ENCODE data around the gene ACSM2B.
"Not testable (repeated sequence)": the region's sequence is repeated elsewhere in the genome, so short reads cannot be mapped to it uniquely, and the experiment has no call there.

Gene ACSM2B, protein sequence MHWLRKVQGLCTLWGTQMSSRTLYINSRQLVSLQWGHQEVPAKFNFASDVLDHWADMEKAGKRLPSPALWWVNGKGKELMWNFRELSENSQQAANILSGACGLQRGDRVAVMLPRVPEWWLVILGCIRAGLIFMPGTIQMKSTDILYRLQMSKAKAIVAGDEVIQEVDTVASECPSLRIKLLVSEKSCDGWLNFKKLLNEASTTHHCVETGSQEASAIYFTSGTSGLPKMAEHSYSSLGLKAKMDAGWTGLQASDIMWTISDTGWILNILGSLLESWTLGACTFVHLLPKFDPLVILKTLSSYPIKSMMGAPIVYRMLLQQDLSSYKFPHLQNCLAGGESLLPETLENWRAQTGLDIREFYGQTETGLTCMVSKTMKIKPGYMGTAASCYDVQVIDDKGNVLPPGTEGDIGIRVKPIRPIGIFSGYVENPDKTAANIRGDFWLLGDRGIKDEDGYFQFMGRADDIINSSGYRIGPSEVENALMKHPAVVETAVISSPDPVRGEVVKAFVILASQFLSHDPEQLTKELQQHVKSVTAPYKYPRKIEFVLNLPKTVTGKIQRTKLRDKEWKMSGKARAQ

DNA sequence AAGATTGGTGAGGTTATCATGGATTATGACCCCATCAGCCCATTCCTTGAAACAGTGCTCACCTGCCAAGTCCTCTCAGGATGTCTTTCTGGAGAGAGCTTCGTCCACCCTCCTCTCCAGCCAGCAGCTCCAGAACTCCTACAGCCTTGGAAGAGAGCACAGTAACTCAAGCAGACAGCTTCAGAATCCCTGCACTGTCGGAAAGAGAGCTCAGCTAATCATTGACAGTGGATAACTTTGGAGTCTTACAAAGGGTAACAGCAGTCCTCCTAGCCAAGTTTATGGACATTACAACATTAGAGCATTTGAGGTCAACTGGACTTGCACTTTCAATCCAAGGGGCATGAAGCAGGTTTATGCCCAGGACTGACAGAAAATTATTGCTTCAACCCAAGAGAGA, at the start of gene ACSM2B:
TSS of gene ACSM2B (minus strand) at position 223 of the 400 bp plus-strand sequence. CDS start 11,522 bp downstream, outside the sequence.
- DNase-seq, result not testable (repeated sequence)

DNA sequence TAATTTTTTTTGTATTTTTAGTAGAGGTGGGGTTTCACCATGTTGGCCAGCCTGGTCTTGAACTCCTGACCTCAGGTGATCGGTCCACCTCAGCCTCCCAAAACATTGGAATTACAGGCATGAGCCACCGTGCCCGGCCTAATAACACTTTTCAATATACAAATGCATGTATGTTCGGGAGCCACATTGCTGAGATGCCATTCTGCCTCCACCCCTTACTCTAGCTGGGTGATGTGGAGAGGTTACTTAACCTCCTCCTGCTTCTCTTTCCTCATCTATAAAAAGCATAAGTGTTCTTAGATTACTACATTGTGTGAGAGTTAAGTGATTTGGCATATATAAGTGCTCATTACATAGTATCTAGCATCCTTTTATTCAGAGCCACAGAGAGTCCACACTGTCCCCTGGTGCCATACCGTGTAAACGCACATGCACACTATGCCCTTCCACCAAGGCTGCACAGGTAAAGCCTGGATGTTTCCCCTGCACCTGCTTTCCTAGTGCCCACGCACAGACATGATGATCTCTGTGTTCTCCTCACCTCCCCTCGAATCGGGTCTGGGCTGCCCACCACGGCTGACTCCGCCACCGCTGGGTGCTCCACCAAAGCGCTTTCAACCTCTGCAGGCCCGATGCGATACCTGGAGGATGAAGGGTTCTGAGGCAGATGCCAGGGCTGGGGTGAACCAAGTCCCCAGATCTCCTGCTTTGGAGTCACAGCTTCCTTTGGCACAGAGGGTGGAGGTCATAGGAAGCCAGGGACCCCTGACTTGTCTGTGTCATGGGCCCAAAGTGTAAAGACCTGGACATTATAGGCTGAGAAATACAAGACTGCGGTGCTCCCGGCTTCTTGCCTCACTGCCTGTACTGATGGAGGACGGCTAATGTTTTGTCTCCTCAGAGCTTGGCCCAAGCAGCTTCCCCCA, 49.0 kb upstream of the ACSM2B start:
- DNase-seq, result no peak

DNA sequence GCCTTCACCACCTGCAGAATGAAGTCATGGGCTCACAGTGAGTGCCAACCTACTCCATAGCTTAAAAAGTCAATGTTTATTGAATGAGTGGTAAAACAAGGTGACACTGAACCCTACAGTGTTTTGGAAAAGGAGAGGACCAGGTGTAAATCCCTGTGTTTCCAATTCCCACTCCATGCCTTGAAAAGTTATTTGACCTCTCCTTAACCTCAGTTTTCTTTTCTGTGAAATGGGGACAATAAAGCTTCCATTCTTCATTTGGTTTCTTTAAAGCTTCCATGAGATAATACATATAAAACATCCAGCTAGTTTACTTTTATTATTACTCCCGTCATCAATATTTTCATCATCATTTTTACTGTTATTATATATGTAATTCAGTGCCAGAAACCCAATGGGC, 48.0 kb upstream of the ACSM2B start:
- no peak for DNase-seq

DNA sequence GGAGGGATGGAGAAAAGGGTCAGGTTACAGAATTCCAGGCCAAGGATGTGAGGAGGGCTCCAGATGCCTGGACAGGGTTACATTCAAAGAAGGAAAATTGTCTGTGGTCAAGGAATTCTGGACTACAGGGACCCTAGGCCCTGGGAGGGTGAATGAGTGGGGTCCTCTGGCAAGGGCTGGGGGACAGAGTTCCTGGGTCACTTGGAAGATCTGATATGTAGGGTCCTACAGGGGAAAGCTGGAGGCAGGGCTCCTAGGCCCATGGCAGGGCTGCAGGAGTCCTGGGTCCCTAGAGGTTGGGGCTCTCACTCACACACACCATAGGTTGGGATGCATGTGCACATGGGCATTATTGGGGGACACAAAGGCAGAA, 46.3 kb upstream of the ACSM2B start:
- no peak for DNase-seq

DNA sequence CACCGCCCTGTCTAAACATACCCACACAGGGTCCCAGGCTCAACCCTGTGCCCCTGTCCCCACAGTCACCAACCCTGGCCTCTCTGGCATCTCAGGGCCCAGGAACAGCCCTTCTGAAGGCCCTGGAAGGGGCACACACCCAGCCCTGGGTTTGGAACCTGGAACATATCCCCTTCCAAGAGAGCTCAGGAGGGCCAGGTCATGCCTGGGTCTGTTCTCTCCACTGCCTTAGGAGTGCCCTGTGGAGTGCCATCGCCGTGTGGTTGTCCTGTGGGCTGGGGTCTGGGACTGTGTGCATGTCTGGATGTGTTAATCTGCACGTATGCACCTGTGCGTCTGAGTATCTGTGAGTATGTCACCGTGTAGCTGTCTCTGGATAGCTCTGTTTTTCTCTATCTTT, 45.2 kb upstream of the ACSM2B start:
- DNase-seq, result no peak

DNA sequence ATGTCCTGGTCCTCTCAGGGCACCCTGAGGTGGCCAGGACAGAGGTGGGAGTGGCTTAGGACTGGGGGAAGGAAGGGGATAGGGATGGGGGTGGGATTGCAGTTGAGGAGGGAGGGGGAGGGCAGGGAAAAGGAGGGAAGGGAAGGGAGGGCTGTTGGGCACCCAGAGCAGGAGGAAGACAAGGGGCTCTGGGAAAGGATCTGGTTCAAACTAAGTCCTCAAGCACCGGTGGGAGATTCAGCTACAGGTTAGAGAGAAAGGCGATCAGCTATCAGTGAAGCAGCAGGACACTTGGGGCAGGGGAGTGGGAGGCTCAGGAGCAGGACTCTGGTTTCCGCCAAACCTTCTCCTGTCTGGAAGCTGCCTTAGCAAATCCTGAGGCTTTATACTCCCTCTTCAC, 44.6 kb upstream of the ACSM2B start:
- no peak for DNase-seq

DNA sequence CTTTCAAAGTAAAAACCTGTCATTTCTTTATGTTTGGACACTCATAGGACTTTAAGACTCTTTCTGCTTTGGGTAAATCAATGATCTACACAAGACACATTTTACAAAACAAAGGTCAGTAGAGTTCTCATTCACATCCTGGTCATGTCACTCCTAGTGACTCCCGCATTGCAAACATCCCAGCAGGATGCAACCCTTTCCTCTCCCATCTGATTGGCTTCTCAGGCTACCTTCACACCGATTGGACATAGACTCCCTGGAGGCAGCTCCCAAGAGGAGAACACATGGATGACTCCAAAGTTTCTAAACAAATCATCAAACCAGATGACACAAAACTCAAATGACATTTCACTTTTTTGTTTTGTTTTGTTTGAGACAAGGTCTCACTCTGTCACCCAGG, 43.8 kb upstream of the ACSM2B start:
- DNase-seq, result no peak

DNA sequence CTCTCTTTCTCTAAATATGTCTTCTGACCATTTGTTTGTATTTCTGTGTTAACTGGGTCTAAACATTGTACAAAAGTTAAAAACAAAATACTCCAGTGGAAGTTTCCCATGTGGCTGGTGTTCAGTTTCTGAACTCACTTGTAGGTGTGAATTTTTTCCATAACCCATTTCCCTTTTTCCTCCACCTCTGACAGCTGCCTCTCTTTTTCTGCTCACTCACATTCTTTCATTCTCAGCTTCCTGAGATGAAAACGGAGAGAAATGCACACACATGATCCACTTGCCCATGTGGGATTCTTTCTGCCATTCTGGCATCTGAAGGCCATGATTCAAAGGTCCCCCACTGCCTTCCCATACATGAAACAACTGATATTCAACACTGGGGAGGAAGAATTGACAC, 41.1 kb upstream of the ACSM2B start:
- no peak for DNase-seq

DNA sequence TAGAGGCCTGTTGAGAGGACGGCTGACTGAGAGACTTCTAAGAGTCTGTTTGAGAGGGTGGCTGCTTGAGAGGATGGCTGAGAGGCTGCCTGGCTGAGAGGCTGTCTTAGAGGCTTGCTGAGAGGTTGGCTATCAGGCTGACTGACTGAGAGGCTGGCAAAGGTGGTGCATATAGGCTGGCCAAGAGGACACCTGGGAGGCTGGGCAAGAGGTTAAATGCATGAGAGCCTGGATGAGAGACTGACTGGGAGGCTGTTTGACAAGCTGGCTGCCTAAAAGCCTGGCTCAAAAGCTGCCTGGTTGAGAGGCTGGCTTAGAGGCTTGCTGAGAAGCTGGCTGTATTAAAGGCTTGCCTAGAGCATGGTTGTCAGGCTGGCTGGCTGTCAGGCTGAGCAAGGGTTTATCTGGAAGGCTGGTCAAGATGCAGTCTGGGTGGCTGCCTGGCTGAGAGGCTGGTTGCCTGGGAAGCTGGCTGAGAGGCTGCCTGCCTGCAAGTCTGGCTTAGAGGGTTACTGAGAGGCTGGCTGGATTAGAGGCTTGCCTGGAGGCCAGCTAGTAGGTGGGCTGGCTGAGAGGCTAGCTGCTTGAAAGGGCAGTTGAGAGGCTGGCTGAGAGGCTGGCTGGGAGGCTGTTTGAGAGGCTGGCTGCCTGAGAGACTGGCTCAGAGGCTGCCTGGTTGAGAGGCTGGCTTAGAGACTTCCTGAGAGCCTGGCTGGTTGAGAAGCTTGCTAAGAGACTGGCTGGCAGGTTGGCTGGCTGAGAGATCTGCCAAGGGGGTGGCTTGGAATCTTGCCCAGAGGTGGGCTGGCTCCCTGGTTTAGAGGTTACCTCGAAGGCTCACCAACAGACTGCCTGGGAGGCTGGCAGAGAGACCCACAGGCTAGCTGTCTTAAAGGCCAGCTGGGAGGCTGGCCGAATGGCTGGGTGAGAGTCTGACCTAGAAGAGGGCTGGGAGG, 38.3 kb upstream of the ACSM2B start:
- no peak for DNase-seq

DNA sequence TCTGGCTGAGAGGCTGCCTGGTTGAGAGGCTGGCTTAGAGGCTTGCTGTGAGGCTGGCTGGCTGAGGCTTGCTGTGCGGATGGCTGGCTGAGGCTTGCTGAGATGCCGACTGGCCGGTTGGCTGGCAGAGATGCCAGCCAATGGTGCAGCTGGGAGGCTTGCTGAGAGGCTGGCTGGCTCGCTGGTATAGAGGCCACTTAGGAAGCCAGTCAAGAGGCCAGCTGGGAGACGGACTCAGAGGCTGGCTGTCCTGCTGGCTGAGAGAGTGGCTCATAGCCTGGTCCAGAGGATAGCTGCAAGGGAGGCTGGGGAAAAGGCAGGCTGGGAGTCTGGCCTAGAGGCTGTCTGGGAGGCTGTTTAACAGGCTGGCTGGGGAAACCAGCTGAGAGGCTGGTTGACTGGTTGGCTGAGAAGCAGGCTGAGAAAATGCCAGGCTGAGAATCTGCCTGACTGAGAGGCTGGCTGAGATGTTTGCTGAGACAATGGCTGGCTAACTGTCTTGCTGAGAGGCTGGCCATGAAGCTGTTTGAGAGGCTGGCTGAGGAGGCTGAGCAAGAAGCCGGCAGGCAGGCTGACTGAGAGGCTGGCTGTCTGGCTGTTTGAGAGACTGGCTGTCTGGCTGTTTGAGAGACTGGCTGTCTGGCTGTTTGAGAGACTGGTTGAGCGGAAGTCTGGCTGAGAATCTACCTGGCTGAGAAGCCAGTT, 37.5 kb upstream of the ACSM2B start:
- DNase-seq, result no peak

DNA sequence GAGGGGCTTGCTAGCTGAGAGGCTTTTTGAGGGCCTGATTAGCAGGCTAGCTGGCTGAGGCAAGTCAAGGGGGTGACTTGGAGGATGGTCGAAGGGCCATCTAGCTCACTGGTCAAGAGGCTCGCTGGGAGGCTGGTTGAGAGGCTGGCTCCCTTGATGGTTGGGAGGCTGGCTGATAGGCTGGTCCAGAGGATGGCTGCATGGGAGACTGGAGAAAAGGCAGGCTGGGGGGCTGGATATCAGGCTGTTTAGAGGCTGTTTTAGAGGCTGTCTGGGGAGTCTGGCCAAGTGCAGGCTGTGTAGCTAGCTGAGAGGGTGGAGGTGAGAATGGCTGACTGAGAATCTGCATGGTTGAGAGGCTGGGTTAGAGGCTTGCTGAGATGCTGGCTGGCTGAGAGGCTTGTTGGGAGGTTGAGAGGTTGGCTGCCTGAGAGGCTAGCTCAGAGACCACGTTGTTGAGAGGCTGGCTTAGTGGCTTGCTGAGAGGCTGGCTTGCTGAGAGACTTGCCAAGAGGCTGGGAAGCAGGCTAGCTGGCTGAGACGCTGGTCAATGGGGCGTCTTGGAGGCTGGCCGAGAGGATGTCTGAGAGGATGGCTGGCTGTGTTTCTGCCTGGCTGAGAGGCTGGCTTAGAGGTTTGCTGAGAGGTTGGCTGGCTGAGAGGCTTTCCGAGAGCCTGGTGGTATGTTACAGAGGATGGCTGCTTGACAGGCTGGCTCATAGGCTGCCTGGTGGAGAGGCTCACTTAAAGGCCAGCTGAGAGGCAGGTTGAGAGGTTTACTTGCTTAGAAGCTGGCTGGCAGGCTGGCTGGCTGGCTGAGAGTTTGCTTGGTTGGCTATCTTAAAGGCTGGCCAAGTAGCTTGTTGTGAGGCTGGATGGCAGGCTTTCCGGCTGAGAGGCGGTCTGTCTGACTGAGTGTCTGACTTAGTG, 36.6 kb upstream of the ACSM2B start:
- DNase-seq, result no peak

DNA sequence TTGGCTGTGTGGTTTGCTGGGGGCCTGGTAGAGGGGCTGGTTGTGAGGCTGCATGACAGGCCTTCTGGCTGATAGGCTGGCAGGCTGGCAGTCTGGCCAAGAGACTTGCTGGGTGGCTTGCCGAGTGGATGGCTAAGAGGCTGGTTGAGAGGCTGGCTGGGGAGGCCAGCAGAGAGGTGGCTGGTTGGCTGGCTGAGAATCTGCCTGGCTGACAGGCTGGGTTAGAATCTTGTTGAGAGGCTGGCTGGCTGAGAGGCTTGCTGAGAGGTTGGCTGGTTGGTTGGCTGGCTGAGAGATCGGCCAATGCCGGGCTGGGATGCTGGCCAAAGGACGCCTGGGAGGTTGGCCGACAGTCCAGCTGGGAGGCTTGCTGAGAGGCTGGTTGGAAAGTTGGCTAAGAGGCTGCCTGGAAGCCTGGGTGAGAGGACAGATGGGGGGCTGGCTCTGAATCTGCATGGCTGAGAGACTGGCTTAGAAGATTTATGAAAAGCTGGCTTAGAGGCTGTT, 35.9 kb upstream of the ACSM2B start:
- no peak for DNase-seq

DNA sequence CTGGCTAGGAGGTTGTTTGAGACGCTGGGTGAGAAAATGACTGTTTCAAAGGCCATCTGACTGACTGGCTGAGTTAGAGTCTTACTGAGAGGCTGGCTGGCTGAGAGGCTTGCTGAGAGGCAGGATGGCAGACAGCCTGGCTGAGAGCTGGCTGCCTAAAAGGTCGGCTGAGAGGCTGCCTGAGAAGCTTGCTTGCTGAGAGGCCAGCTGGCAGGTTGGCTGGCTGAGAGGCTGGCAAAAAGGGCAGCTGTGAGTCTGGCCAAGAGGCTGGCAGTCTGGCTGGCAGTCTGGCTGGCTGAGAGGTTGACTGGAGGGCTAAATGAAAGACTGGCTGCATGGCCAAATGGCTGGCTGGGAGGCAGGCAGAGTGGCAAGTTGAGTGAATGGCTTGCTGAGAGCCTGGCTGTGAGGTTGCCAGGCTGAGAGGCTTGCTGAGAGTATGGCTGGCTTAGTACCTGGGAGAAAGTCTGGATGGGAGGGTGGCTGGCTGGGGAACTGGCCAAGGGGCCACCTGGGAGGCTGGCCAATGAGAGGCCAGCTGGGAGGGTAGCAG, 35.3 kb upstream of the ACSM2B start:
- DNase-seq, result no peak

DNA sequence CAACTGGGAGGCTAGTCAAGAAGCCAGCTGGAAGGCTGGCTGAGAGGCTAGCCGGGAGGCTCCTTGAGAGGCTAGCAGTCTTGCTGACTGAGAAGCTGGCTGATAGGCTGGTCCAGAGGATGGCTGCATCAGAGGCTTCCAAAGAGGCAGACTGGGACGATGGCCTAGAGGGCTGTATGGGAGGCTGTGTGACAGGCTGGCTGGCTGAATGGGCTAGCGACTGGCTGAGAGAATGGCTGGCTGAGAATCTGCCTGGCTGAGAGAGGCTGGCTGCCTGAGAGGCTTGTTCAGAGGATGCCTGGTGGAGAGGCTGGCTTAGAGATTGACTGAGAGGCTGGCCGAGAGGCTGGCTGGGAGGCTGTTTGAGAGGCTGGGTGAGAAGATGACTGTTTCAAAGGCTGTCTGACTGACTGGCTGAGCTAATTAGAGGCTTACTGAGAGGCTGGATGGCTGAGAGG, 34.8 kb upstream of the ACSM2B start:
- no peak for DNase-seq

DNA sequence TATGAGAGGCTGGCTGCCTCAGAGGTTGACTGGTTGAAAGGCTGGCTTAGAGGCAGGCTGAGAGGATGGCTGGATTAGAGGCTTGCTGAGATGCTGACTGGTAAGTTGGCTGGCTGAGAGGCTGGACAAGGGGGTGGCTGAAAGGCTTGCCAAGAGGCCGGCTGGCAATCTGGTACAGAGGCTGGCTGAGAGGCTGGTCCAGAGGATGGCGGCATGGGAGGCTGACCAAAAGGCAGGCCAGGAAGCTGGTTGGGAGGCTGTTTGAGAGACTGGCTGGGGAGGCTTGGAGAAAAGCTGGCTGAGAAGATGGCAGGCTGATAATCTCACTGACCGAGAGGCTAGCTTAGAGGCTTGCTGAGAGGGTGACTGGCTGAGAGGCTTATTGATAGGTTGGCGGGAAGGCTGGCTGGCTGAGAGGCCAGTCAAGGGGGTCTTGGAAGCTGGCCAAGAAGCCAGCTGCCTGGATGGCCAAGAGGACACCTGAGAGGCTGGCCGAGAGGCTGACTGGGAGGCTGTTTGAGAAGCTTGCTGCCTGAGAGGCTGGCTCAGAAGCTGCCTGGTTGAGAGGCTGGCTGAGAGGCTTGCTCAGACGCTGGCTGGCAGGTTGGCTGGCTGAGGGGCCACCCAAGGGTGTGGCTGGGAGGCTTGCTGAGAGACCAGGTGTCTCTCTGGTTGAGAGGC, 34.2 kb upstream of the ACSM2B start:
- DNase-seq, result no peak

DNA sequence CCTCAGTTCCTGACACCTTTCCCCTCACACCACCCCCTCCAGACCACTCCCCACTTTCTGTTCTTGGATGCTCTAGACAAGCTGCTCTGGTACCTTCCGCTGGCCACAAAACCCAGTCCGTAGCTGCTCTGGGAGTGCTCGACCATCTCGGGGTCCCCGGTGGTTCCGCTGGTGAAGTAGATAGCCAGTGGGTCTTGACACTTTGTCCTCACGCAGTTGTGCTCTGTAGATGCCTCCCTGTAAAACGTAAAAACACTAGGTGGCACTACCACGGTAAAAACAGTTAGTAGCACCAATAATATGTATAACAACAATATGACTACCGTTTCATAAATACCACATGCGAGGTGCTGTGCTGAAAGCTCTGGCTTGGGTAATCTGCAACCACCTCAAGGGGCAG, 26.0 kb upstream of the ACSM2B start:
- not testable (repeated sequence) for DNase-seq

DNA sequence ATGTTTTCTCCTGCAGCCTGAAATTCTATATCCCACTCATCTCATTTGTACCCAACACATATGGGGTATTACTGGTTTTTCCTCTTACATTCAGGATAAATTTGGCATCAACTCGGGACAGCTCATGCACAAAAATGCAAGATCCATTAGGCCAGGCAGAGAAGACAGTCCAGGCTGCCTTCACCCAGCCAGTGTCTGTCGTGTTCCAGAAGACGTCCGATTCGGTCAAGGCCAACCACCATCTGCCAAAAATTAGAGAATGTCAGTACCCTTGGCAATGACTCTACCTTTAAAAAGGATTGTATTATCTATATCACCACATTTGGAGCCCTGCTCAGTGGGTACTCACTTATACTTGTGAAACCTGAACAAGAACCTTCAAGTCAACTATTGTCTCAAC, 23.3 kb upstream of the ACSM2B start:
- not testable (repeated sequence) for DNase-seq

DNA sequence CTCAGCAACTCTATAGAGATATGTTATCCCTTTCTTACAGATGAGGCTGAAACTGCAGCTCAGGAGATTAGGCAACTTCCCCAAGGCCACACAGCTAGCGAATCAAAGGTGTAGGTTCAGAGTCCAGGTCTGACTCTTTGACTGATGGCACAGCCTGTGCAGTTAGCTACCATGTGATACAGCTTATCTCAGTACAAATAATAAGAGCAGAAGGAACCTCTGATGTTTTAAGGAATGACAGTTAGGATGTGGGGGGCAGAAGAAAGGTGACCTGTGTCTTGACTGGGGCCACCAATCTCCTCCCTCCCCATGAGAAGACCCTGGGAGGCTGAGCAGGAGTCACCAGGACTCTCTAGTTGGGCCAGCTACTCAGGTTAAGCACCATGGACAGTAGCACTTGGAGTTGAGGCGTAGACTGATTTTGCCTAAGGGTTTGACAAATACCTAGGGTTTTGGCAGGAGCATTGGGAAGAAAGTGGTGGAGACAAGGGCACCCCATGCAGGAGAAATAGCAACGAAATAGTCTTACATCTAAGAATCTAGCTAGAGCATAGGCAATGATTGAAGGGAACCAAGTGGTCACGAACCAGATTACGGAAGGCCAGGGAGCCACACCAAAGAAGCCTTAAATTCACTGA, 22.8 kb upstream of the ACSM2B start:
- DNase-seq, result no peak

DNA sequence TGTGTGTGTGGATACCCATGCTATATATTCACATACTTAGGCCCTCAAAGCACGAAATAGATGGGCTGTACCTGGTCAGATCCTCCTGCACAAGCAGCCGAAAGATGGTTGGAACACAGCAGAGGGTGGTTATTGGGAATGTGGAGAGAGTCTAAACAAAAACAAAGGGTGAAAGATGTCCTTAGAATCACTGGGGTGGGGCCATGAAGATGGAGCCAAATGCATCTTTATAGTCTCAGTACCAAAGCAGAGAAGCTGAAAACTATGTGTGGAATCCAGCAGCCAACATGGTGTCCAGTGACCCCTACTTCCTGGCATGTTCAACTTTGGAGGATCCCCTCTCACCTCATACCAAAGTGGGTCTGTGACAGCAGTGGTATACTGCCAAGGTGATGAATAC, 19.5 kb upstream of the ACSM2B start:
- DNase-seq, result not testable (repeated sequence)

Data from activated effector memory CD4-positive, alpha-beta T cell treated with Interleukin-2 at 50 U/mL for 16 hours (primary cell).